HepG2 (cell line): ENCODE results near the gene IFRD1. TPM values are rescaled to one million over a fixed set of nuclear protein-coding genes. Genes with fewer than 3 reads are reported as not detected.

Source experiments
- ATAC-seq: fragments of 200-7000 bp; cut with Tn5 transposase; 3 replicates; pipeline ENCODE4 v1.9.1; 2020; ENCODE audit warnings: mild to moderate bottlenecking, moderate library complexity
- BruUV-seq: library from RNA; stranded (reverse); fragments of 400-500 nt; replicated peaks from 2 replicates; lab custom pipeline; 2021; lab: Mats Ljungman, UMichigan
- CTCF ChIA-PET: fragments of 300-600 bp; formaldehyde crosslinking; extraction: SDS; loops from one replicate; lab custom pipeline; 2021; ENCODE audit warnings: low total read pairs, inconsistent platforms, low intra/inter-chr PET ratio; lab: Yijun Ruan, JAX
- POLR2A ChIA-PET: fragments of 350-600 bp; sonication (Branson Sonifier 250); formaldehyde crosslinking; loops from one replicate; lab custom pipeline; 2020; ENCODE audit warnings: antibody characterized with exemption, inconsistent platforms; lab: Yijun Ruan, JAX
- DNase-seq: peaks from one replicate; pipeline ENCODE4 v3.0.0-alpha.2; 2015; ENCODE audit warnings: low spot score
- FAIRE-seq: peaks from 3 replicates; lab custom pipeline; 2011; peaks lifted over from hg19 to GRCh38; lab: Jason Lieb, UNC
- H2AFZ ChIP-seq: one replicate; pipeline ENCODE4 v1.6.1; 2011; ENCODE audit warnings: low read length, inconsistent platforms
- H3K27ac ChIP-seq: fragments of 300-600 bp; 3 replicates; pipeline ENCODE4 v1.8.0; 2011; ENCODE audit warnings: mixed run types, mild to moderate bottlenecking, mixed read lengths, low read length, inconsistent platforms; ENCODE audit not compliant: insufficient read depth; ENCODE audit errors: extremely low read length
- H3K27me3 ChIP-seq, 2 experiments: fragments of 200-600 bp in 1 of 2; 2 replicates in 1 of 2; 3 replicates in 1 of 2; pipeline versions ENCODE4 v1.6.0 to v1.8.0; 2011; ENCODE audit warnings: low read length in 2 of 2, mild to moderate bottlenecking in 2 of 2, moderate library complexity in 2 of 2, inconsistent platforms in 1 of 2; ENCODE audit not compliant: insufficient read depth in 2 of 2, control insufficient read depth in 1 of 2
- H3K36me3 ChIP-seq, 2 experiments: fragments of 200-600 bp in 1 of 2; replicated peaks in 1 of 2; 2 replicates in 1 of 2; 3 replicates in 1 of 2; pipeline versions ENCODE4 v1.5.1 to v1.8.0; 2011; ENCODE audit warnings: low read length in 2 of 2, inconsistent platforms in 1 of 2; ENCODE audit not compliant: insufficient read depth in 2 of 2, control insufficient read depth in 1 of 2
- H3K4me1 ChIP-seq: 2 replicates; pipeline ENCODE4 v1.5.1; 2012; ENCODE audit warnings: low read length, inconsistent platforms; ENCODE audit not compliant: insufficient read depth
- H3K4me2 ChIP-seq: 2 replicates; pipeline ENCODE4 v1.6.0; 2011; ENCODE audit warnings: low read depth, low read length, inconsistent platforms
- H3K4me3 ChIP-seq, 3 experiments: fragments of 200-600 bp in 1 of 3; sonication (generic), shearing (Covaris generic) in 1 of 3; replicated peaks in 1 of 3; 2 replicates each; pipeline ENCODE4 v1.5.1; 2011 to 2016; ENCODE audit warnings: low read length in 3 of 3, inconsistent platforms in 2 of 3, low read depth in 2 of 3, mild to moderate bottlenecking in 2 of 3, control low read depth in 1 of 3, mixed read lengths in 1 of 3; ENCODE audit not compliant: insufficient read depth in 1 of 3
- H3K79me2 ChIP-seq: one replicate; pipeline ENCODE4 v1.6.1; 2011; ENCODE audit warnings: low read length, inconsistent platforms; ENCODE audit not compliant: insufficient read depth
- H3K9ac ChIP-seq: 2 replicates; pipeline ENCODE4 v1.6.0; 2011; ENCODE audit warnings: mild to moderate bottlenecking, low read depth, low read length, inconsistent platforms; ENCODE audit not compliant: insufficient read depth
- H3K9me3 ChIP-seq: 2 replicates; pipeline ENCODE4 v1.5.1; 2012; ENCODE audit warnings: mild to moderate bottlenecking, low read length
- H4K20me1 ChIP-seq: 2 replicates; pipeline ENCODE4 v1.6.0; 2011; ENCODE audit warnings: inconsistent platforms, mild to moderate bottlenecking, low read length, moderate library complexity; ENCODE audit not compliant: insufficient read depth
- AGO2 ChIP-seq: fragments of 200-400 bp; formaldehyde crosslinking; optimal IDR thresholded peaks from 2 replicates; pipeline ENCODE3; 2017; ENCODE audit warnings: mild to moderate bottlenecking, low read depth, low read length, moderate library complexity
- CEBPB ChIP-seq: IDR thresholded peaks from 2 replicates; pipeline ENCODE4 v1.6.1; 2011; ENCODE audit warnings: low read depth, low read length, improper control_type of control experiment, borderline replicate concordance
- KAT8 ChIP-seq: IDR thresholded peaks from 2 replicates; pipeline ENCODE4 v1.6.1; 2016; ENCODE audit warnings: missing genetic modification reagents, missing compliant biosample characterization
- NRL ChIP-seq: sonication (generic); formaldehyde crosslinking; IDR thresholded peaks from 2 replicates; pipeline ENCODE4 v1.5.0; 2020; ENCODE audit warnings: missing genetic modification reagents, mild to moderate bottlenecking, moderate library complexity, borderline replicate concordance
- SP4 ChIP-seq: sonication (generic); formaldehyde crosslinking; IDR thresholded peaks from 2 replicates; pipeline ENCODE4 v1.8.1; 2023; ENCODE audit warnings: mild to moderate bottlenecking, missing genetic modification reagents
- UBTF ChIP-seq: sonication (generic); formaldehyde crosslinking; IDR thresholded peaks from 2 replicates; pipeline ENCODE4 v1.4.0; 2020; ENCODE audit warnings: mild to moderate bottlenecking, missing genetic modification reagents
- ZNF335 ChIP-seq: sonication (generic); formaldehyde crosslinking; IDR thresholded peaks from 2 replicates; pipeline ENCODE4 v1.4.0; 2020; ENCODE audit warnings: missing genetic modification reagents
- ZNF878 ChIP-seq: sonication (generic); formaldehyde crosslinking; IDR thresholded peaks from 2 replicates; pipeline ENCODE4 v1.8.1; 2023; ENCODE audit warnings: mild to moderate bottlenecking, missing genetic modification reagents, moderate library complexity
- ZSCAN9 ChIP-seq: IDR thresholded peaks from 2 replicates; pipeline ENCODE4 v1.6.1; 2016; ENCODE audit warnings: borderline replicate concordance
- in situ Hi-C: cut with HindIII; loops from 2 replicates; pipeline ENCODE4 v1.10.0; 2017; ENCODE audit warnings: low pct_unique_long_range_greater_than_20kb; ENCODE audit not compliant: extremely low pct_ligation_motif_present
- intact Hi-C: fragments of 100-400 bp; cut with micrococcal nuclease; formaldehyde crosslinking; loops from one replicate; pipeline ENCODE4 v1.10.0; 2022; ENCODE audit not compliant: unreplicated experiment
- polyA plus RNA-seq, 8 experiments: library from polyadenylated mRNA; depleted of rRNA in 3 of 8; stranded (reverse) in 7 of 8; unstranded in 1 of 8; fragments of >200 nt; fragmentation: Illumina TruSeq in 4 of 8; extraction: Trizol in 4 of 8; gene quantifications; 2 replicates each; pipeline versions ENCODE4 v1.2.1 to v1.2.3, GENCODE V29; 2011 to 2016; ENCODE audit warnings: low read depth in 4 of 8, missing spikeins in 1 of 8, mixed read lengths in 1 of 8; ENCODE audit not compliant: insufficient read depth in 1 of 8
- total RNA-seq, 5 experiments: library from RNA; depleted of rRNA; stranded (reverse); fragments of >200 nt; fragmentation: Illumina TruSeq; extraction: Trizol; gene quantifications; 2 replicates each; pipeline ENCODE4 v1.2.3, GENCODE V29; 2016; ENCODE audit warnings: low read depth in 1 of 5

IFRD1 gene
- total and polyA plus RNA-seq, 2 of the 13 experiments (the other 11 are each of a cell fraction or from before 2014, with no cell fraction given) = 50.9 to 55.5 TPM

GRCh38 chr7:112449902-112450806 is at the start of gene IFRD1 (continued):
- peak; percentile 10 for TF ChIP-seq UBTF
- 0 out of 2 replicates have a peak, but pooled peaks have one; percentile 8 for TF ChIP-seq NRL
- peak; percentile 28; the same call in 1 of the 2 replicates for TF ChIP-seq ZNF335 (CRISPR knock-in tag)
- TF ChIP-seq KAT8 = peak; percentile 12
- TF ChIP-seq ZSCAN9 (CRISPR knock-in tag) = peak; percentile 38; the same call in 1 of the 2 replicates
- peak; percentile 91 for TF ChIP-seq AGO2
- peak; percentile 84 for TF ChIP-seq SP4 (CRISPR knock-in tag)

GRCh38 chr7:112404321-112404720 is 45.9 kb upstream of the IFRD1 start:
- no peak for ATAC-seq
- no peaks in the 10 kb centered on the region for H3K9me3 ChIP-seq
- no peaks in the 10 kb centered on the region for H3K36me3 ChIP-seq
- no peak overlapping the region for H3K4me2 ChIP-seq
- DNase-seq = no peak
- no TSS peak for BruUV-seq
- intact Hi-C loops (loop anchor here (10.0 kb wide), 1 partner anchor 320 kb away; no protein-coding TSS in a partner anchor), in situ Hi-C loops (loop anchor here (10.0 kb wide), 1 partner anchor 450 kb away; no protein-coding TSS in a partner anchor)
- H3K9ac ChIP-seq = no peak overlapping the region
- H3K4me3 ChIP-seq = no peak overlapping the region
- H3K27ac ChIP-seq = no peak overlapping the region
- H3K27me3 ChIP-seq = no peaks in the 10 kb centered on the region
- POLR2A ChIA-PET = no interaction called here
- no peaks in the 10 kb centered on the region for H3K79me2 ChIP-seq
- H4K20me1 ChIP-seq = no peaks in the 10 kb centered on the region
- no peak overlapping the region for H2AFZ ChIP-seq
- CTCF ChIA-PET = no interaction called here
- no peak for FAIRE-seq
- TF ChIP-seq ZNF878 (CRISPR knock-in tag) = no peak
- peak; percentile 58 for TF ChIP-seq CEBPB
- H3K4me1 ChIP-seq = no peaks in the 10 kb centered on the region
